ENCODE data around the gene PACRG.

DNA sequence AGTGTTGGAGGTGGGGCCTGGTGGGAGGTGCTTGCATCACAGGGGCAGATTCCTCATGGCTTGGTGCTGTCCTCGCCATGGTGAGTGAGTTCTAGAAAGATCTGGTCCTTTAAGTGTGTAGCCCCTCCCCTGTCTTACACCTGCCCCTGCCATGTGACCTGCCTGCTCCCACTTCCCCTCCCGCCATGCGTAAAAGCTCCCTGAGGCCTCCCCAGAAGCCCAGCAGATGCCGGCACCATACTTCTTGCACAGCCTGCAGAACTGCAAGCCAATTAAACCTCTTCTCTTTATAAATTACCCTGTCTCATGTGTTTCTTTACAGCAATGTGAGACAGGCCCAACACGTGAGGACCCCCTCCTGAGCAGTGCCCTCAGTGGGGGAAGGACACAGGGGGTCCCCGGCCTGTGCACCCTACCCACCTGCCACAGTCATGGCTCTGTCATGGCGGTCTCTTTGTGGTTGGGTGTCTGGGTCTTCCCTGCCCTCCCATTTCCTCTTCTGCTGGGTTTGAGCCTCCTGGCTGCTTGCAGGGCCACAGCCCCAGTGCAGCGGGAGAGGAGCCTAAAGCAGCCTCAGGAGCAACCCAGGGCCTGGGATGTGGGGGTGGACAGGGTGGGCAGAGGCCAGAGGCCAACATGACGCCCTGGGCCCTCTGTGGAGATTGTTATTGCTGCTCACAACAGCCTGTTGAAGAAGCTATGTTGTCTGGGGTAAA is 599.5 kb downstream of the PACRG start:
- TF ChIP-seq, protein P1, sequence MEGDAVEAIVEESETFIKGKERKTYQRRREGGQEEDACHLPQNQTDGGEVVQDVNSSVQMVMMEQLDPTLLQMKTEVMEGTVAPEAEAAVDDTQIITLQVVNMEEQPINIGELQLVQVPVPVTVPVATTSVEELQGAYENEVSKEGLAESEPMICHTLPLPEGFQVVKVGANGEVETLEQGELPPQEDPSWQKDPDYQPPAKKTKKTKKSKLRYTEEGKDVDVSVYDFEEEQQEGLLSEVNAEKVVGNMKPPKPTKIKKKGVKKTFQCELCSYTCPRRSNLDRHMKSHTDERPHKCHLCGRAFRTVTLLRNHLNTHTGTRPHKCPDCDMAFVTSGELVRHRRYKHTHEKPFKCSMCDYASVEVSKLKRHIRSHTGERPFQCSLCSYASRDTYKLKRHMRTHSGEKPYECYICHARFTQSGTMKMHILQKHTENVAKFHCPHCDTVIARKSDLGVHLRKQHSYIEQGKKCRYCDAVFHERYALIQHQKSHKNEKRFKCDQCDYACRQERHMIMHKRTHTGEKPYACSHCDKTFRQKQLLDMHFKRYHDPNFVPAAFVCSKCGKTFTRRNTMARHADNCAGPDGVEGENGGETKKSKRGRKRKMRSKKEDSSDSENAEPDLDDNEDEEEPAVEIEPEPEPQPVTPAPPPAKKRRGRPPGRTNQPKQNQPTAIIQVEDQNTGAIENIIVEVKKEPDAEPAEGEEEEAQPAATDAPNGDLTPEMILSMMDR (IDR thresholded peaks at IDR 0.05) = no peak
- no peak for TF ChIP-seq POLR2A (IDR thresholded peaks at IDR 0.05)
